RKO (cell line): Measurements from ENCODE around the gene TAF4B.

ENCODE experiments used
- DNase-seq: peaks from one replicate; pipeline ENCODE4 v3.0.0-alpha.2; 2016; ENCODE audit warnings: low spot score

TAF4B gene

GRCh38 chr18:26304511-26304910, 78.3 kb downstream of the TAF4B start:
- no peak for DNase-seq

- peak; percentile 72 for DNase-seq
Measured at GRCh38 chr18:26307161-26307773, 81.0 kb downstream of the TAF4B start.

DNA sequence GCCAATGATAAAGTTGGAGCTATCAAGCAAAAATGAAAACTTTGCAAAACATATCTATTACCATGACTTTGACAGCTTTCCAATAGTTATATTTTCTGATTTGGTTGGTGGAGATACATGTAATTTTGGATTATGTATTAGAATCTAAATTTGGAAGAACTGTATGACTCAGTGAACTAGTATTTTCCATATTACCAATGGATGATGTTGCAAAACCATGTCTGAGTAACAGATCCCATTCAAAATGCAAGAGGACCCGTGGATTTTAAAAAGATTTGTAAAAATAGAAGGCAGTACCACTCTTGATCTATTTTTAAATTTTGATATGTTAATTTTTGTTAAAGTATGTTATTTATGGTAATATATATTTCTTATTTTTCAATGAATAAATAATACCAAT, 83.0 kb downstream of the TAF4B start:
- DNase-seq = no peak

- DNase-seq = no peak
Measured at GRCh38 chr18:26312199-26312598, 86.0 kb downstream of the TAF4B start.

- DNase-seq = no peak
Measured at GRCh38 chr18:26317398-26317797, 91.2 kb downstream of the TAF4B start.

GRCh38 chr18:26320686-26321085, 94.4 kb downstream of the TAF4B start:
- no peak for DNase-seq

- DNase-seq = peak; percentile 15
Measured at GRCh38 chr18:26322890-26323653, 96.8 kb downstream of the TAF4B start.

DNA sequence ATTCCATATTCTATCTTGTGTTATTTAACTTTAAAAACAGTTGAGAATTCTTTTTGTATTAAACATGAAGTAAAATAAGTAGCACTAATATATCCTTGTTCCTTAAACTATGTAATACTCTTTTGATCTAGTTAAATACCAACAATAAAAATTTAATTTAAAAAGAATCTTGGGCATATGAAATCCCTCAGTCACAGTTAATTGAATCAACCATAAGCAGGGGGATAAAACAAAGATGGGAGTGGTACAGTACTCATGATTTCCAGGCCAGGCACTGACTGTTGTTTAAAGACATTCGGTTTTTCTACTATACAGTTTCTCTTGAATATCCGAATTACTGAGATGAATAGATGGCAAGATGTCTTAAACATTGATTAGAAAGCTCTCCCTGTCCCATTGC, 99.5 kb downstream of the TAF4B start:
- no peak for DNase-seq

- no peak for DNase-seq
Measured at GRCh38 chr18:26327062-26327461, 100.8 kb downstream of the TAF4B start.

DNA sequence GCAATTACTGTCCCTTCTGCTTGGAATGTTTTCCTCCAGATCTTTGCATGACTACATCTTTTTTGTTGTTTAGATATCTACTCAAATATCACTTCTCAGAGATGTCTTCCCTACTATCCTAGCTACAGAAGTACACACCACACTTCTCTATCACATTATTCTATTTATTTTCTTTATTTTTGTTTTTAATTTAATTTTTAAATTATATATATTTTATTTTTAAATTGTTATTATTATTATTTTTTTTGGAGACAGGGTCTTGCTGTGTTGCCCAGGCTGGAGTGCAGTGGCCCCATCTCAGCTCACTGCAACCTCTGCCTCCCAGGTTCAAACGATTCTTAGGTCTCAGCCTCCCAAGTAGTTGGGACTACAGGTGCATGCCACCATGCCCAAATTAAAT, 106.7 kb downstream of the TAF4B start:
- DNase-seq = no peak

DNA sequence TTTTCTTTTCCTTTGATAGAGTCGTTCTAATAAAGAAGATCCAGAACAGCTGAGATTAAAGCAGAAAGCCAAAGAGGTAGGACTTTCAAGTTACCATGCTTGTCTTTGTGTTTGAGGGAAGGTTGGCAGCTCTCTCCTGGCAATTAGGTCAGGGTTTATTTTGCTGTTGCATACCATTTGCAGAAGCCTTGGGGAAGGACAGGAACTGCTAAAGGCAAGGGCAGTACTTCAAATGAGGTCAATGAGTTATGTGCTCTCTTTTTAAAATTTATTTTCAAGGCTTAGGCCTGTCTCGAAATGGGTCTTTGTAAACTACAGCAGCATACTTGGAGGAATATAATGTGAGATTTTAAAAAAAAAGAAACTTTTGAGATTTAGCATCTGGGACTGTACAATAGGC, 108.9 kb downstream of the TAF4B start:
- no peak for DNase-seq

DNA sequence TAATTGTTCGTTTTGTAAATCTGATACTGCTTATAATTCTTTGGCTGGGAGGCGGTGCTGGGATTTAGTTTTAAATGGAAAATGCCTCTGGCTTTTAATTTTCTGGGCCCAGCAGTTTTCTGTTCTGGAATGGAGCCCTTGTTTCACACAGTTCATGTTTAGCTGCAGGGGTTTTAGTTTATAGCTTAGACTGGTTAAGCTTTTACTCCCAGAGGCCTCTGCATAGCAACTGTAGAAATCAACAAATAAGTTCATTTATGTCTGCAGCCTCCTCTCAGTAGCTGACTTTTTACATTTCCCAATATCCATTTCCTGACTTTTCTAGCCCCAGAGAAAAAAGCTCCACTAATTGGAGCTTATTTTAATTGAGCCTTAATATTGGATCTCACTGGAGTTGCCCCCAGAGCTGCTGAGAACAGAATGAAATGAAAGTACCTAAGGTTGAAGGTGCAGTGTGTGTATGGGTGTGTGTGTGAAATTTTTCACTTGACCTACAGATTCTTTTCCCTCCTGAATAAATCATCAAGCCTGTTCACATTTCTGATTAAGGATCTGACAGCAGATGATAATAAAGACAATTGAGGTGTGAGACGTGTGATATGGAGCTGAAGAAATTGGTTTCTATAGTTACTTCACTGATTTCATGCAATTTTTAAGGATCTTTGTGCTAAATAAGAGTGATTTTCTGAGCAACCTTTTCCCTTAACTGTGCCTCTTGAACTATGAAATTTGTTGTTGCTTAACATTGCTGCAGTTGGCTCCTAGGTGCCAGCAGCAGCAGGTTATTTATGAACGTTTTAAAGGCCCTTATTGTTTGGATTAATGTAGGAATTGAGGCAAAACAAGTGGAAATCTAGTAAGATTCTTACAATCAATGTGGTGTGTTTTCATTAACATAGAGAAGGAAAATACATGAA, 109.6 kb downstream of the TAF4B start:
- no peak for DNase-seq

GRCh38 chr18:26336572-26336971, 110.3 kb downstream of the TAF4B start:
- no peak for DNase-seq

DNA sequence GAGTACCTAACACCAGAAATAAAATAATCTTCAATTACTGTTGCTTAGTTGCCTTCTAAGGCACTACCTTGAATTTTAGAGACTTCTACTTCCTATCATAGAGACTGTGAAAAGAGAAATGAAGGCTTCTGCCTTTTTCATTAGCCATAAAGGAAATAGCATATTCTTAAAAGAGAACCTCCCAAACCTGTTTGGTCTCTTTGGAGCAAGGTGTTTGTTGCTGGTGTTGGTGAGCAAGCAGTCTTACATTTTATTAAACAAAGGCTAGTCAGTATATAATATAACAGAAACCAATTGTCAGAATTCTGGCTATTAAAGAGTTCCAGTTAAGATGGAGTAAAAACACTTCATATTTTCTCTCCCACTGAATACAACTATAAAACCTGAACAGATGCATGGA, 116.4 kb downstream of the TAF4B start:
- DNase-seq = no peak

DNA sequence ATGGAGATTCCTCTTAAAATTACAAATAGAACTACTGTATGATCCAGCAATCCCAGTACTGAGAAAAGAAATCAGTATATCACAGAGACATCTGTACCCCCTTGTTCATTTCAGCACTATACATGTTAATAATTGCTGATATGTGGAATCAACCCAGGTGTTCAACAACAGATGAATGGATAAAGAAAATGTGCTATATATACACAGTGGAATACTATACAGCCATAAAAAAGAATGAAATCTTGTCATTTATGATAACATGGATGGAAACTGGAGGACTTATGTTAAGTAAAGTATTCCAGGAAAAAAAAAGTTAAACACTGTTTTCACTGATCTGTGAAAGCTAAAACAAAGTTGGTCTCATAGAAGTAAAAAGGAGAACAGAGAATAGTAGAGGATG, 124.7 kb downstream of the TAF4B start:
- DNase-seq = no peak

DNA sequence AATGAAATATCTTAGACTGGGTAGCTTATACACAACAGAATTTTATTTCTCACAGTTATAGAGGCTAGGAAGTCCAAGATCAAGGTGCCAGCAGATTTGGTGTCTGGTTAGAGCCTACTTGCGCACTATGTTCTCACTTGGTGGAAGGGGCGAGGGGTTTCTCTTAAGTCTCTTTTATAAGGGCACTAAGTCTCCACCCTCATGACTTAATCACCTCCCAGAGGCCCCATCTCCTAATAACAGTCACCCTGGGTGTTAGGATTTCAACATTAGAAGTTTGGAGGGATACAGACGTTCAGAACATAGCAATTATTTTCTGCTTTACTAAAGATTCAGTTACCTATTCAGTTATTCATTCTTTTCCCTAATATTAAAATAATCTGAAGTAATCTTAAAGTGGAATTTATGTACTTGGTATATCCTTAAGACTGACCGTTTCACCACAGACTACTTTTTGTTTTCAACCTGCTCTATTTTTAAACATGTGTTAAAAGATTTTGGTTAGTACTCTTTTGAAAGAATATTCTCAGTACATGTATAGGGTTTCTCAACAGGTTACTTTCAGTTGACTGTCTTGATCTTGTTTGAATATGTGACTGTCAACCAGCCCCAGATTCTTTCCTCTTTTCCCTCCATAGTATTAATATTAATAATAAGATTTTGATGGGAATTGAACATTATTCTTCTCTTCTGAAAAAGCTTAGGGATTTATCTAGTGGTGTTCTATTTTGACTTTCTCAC, 130.0 kb downstream of the TAF4B start:
- DNase-seq = no peak

DNA sequence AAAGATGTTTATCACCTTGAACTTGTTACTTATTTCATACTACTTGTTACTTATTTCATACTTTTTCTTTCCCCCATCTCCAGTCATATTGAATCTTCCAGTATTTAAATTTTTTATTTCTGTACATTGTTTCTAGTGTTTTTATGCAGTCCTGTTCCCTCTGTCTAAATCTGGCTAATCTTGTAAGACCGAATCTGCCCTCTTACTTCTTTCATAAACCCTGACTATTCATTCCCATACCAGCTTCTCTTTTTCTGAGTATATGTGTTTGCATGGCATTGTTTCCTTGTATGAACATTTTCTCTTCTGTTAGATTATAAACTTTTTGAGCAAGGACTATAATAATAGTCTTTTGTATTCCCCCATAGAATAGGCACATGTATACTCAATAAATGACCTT, 131.7 kb downstream of the TAF4B start:
- DNase-seq = no peak

DNA sequence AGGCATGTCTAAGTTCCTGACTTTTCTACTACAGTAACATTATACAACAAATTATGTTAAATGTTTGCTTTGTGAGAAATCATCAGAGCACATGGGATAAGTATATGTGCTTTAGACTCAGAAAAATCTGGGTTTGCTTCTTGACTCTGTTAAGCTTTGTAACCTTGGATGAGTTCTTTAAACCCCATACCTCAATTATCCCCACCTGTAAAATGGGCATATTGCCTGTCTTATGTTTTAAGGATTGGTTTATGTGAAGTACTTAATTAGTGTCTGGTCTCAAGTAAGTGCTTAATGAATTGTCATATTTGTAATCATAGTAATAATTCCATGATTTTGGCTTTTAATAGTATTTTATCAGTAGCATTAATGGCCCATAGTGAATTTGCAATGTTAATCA, 135.8 kb downstream of the TAF4B start:
- DNase-seq = no peak

DNA sequence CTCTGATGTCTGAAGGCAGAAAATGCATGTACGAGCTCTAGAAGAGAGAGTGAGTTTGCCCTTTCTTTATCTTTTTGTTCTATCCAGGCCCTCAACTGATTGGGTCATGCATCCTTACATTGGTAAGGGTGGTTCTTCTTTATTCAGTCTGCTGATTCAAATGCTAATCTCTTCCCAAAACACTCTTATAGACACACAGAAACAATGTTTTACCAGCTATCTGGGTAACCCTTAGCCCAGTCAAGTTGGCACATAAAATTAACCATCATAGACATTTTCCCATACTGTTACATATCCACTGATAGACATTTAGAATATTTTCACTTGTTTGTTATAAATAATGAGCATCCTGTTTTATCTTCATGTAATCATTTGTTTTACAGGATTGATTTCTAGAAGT, 141.2 kb downstream of the TAF4B start:
- no peak for DNase-seq

- no peak for DNase-seq
Measured at GRCh38 chr18:26370037-26370436, 143.8 kb downstream of the TAF4B start.

- no peak for DNase-seq
Measured at GRCh38 chr18:26376105-26376504, 149.9 kb downstream of the TAF4B start.

GRCh38 chr18:26378701-26379100, 152.5 kb downstream of the TAF4B start:
- no peak for DNase-seq
